CD8-positive, alpha-beta memory T cell (primary cell): Measurements from ENCODE around the gene RAB26. TPM values are rescaled to one million over a fixed set of nuclear protein-coding genes. Genes with fewer than 3 reads are reported as not detected.
"Not testable (repeated sequence)": the region's sequence is repeated elsewhere in the genome, so short reads cannot be mapped to it uniquely, and the experiment has no call there.

Experiments used
- CTCF ChIA-PET: fragments of 350-600 bp; sonication (Branson Sonifier 250); formaldehyde crosslinking; loops from one replicate; lab custom pipeline; 2021; ENCODE audit warnings: antibody characterized with exemption; lab: Charles Lee
- POLR2A ChIA-PET: fragments of 350-600 bp; sonication (Branson Sonifier 250); formaldehyde crosslinking; loops from one replicate; lab custom pipeline; 2021; ENCODE audit warnings: antibody characterized with exemption; lab: Charles Lee
- DNase-seq, 5 donors: peaks; one replicate each; pipeline versions ENCODE4 v3.0.0 to v3.0.0-alpha.2; 2020 to 2022; ENCODE audit warnings: mixed read lengths in 1 of 5
- H3K27ac ChIP-seq: one replicate; pipeline ENCODE4 v1.7.0; 2013; ENCODE audit warnings: low read depth, mild to moderate bottlenecking, low read length, moderate library complexity
- H3K27me3 ChIP-seq: 2 replicates; pipeline ENCODE4 v1.7.0; 2013; ENCODE audit warnings: low read length, mild to moderate bottlenecking; ENCODE audit not compliant: insufficient read depth, poor library complexity, severe bottlenecking
- H3K36me3 ChIP-seq: 2 replicates; pipeline ENCODE4 v1.7.0; 2013; ENCODE audit warnings: mild to moderate bottlenecking, low read length, moderate library complexity; ENCODE audit not compliant: insufficient read depth
- H3K4me1 ChIP-seq: 2 replicates; pipeline ENCODE4 v1.7.0; 2013; ENCODE audit warnings: mild to moderate bottlenecking, low read length, moderate library complexity; ENCODE audit not compliant: insufficient read depth
- H3K4me3 ChIP-seq: 2 replicates; pipeline ENCODE4 v1.7.0; 2013; ENCODE audit warnings: mild to moderate bottlenecking, low read length
- H3K9me3 ChIP-seq: 2 replicates; pipeline ENCODE4 v1.7.0; 2013; ENCODE audit warnings: mild to moderate bottlenecking, low read length
- H3K27ac Mint-ChIP-seq, 8 donors: one replicate each; pipeline ENCODE4 v1.8.0; 2020 to 2021; ENCODE audit warnings: mixed read lengths in 8 of 8, mild to moderate bottlenecking in 6 of 8, inconsistent platforms in 3 of 8, moderate library complexity in 3 of 8
- H3K27me3 Mint-ChIP-seq, 2 donors: one replicate each; pipeline ENCODE4 v1.8.0; 2020 to 2021; ENCODE audit warnings: mixed read lengths in 2 of 2, mild to moderate bottlenecking in 1 of 2, moderate library complexity in 1 of 2
- H3K36me3 Mint-ChIP-seq, 3 donors: one replicate each; pipeline ENCODE4 v1.8.0; 2020 to 2021; ENCODE audit warnings: mixed read lengths in 3 of 3, inconsistent platforms in 1 of 3, mild to moderate bottlenecking in 1 of 3
- H3K4me1 Mint-ChIP-seq, 3 donors: one replicate each; pipeline ENCODE4 v1.8.0; 2020 to 2021; ENCODE audit warnings: mixed read lengths in 3 of 3, inconsistent platforms in 1 of 3, mild to moderate bottlenecking in 1 of 3
- H3K4me3 Mint-ChIP-seq, 7 donors: one replicate each; pipeline ENCODE4 v1.8.0; 2020 to 2021; ENCODE audit warnings: mixed read lengths in 7 of 7, mild to moderate bottlenecking in 6 of 7, moderate library complexity in 4 of 7, inconsistent platforms in 2 of 7
- H3K9me3 Mint-ChIP-seq, 5 donors: one replicate each; pipeline ENCODE4 v1.8.0; 2020 to 2022; ENCODE audit warnings: mixed read lengths in 5 of 5, mild to moderate bottlenecking in 3 of 5, moderate library complexity in 2 of 5, inconsistent platforms in 1 of 5
- polyA plus RNA-seq: library from polyadenylated mRNA; unstranded; fragments of 300-500 nt; fragmentation: Illumina TruSeq; gene quantifications from one replicate; pipeline ENCODE4 v1.2.3, GENCODE V29; 2021
- total RNA-seq, 2 experiments: library from RNA; stranded (reverse); gene quantifications; one replicate each; pipeline ENCODE4 v1.2.3, GENCODE V29; 2021

RAB26 gene
- total and polyA plus RNA-seq, 3 experiments from 2014 or later: 0.20 to 0.75 (median 0.55) TPM

DNA sequence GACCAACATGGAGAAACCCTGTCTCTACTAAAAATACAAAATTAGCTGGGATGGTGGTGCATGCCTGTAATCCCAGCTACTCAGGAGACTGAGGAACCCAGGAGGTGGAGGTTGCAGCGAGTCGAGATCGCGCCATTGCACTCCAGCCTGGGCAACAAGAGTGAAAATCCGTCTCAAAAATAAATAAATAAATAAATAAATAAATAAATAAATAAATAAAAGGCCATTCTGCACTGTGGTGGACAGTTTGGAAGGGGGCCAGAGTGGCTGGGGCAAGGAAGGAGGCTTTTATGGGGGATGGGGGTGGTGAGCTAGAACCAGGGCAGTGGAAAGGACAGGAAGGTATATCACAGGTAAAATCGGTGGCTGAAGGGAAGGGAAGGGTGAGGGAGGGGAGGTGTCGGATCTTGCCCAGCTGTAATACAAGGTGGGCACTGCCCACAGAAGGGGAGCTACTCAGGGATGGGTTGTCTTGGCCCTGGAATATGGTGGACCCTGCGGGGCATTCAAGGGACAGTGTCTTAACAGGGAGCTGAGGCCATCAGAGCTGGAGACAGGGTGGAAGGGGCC, 54.8 kb downstream of the RAB26 start:
- DNase-seq, H3K4me3 ChIP-seq, H3K36me3 ChIP-seq, H3K27ac ChIP-seq, H3K27me3 ChIP-seq, H3K9me3 ChIP-seq, H3K9me3 Mint-ChIP-seq: not testable (repeated sequence)
- peak overlapping the region in 2 of 8 donors; percentile 11 to 58 for H3K27ac Mint-ChIP-seq
- ChIA-PET CTCF (interaction anchor here (3.9 kb wide), 1 partner anchor 9 kb away, joined by 17 read pairs; no protein-coding TSS in a partner anchor), POLR2A (interaction anchor here (1.0 kb wide), 1 partner anchor 8 kb away, joined by 3 read pairs; no protein-coding TSS in a partner anchor)
- peaks cover 10 to 11% of the 10 kb centered on the region in 2 donors for H3K27me3 Mint-ChIP-seq
- H3K4me1 ChIP-seq: peaks cover 17% of the 10 kb centered on the region
- peaks cover 14 to 32% (median 21%) of the 10 kb centered on the region in 3 donors for H3K4me1 Mint-ChIP-seq
- peaks cover 0 to 19% (median 4%) of the 10 kb centered on the region in 3 donors for H3K36me3 Mint-ChIP-seq
- peak overlapping the region in 5 of 7 donors; percentile 51 to 88 (median 71) for H3K4me3 Mint-ChIP-seq

Other genes starting within 250 kb of the RAB26 start
- not detected for gene HS3ST6, start 230.2 kb upstream of the RAB26 start, total RNA-seq
- gene HS3ST6, start 230.2 kb upstream of the RAB26 start, polyA plus RNA-seq: not detected
- 10 to 100 TPM; 20.4 TPM for gene MSRB1, start 205.4 kb upstream of the RAB26 start, total RNA-seq
- 20.2 TPM for gene MSRB1, start 205.4 kb upstream of the RAB26 start, polyA plus RNA-seq
- gene RPL3L, start 193.9 kb upstream of the RAB26 start, total RNA-seq: under 1 TPM; 0.37 to 0.62 TPM
- gene RPL3L, start 193.9 kb upstream of the RAB26 start, polyA plus RNA-seq: not detected
- gene NDUFB10, start 189.1 kb upstream of the RAB26 start, total RNA-seq: 100 to 1,000 TPM; 150 to 152 TPM
- gene NDUFB10, start 189.1 kb upstream of the RAB26 start, polyA plus RNA-seq: 236 TPM
- gene RPS2, start 183.8 kb upstream of the RAB26 start, total RNA-seq: 1,000 to 10,000 TPM; 5,023 to 5,213 TPM
- gene RPS2, start 183.8 kb upstream of the RAB26 start, polyA plus RNA-seq: 5,049 TPM
- not detected for gene RNF151, start 181.8 kb upstream of the RAB26 start, total RNA-seq
- gene RNF151, start 181.8 kb upstream of the RAB26 start, polyA plus RNA-seq: not detected
- 10 to 100 TPM; 74.6 to 78.0 TPM for gene TBL3, start 176.6 kb upstream of the RAB26 start, total RNA-seq
- 62.9 TPM for gene TBL3, start 176.6 kb upstream of the RAB26 start, polyA plus RNA-seq
- under 1 TPM; 0.47 to 0.48 TPM for gene NOXO1, start 167.2 kb upstream of the RAB26 start, total RNA-seq
- gene NOXO1, start 167.2 kb upstream of the RAB26 start, polyA plus RNA-seq: not detected
- gene GFER, start 164.4 kb upstream of the RAB26 start, total RNA-seq: 10 to 100 TPM; 41.7 to 50.1 TPM
- gene GFER, start 164.4 kb upstream of the RAB26 start, polyA plus RNA-seq: 38.4 TPM
- 1 to 10 TPM; 3.4 to 3.6 TPM for gene SYNGR3, start 158.7 kb upstream of the RAB26 start, total RNA-seq
- gene SYNGR3, start 158.7 kb upstream of the RAB26 start, polyA plus RNA-seq: 2.1 TPM
- gene ZNF598, start 138.8 kb upstream of the RAB26 start, total RNA-seq: 10 to 100 TPM; 91.8 to 96.6 TPM
- gene ZNF598, start 138.8 kb upstream of the RAB26 start, polyA plus RNA-seq: 11.3 TPM
- 10 to 100 TPM in 1 of 2 experiments, 1 to 10 TPM in 1; 9.4 to 12.5 TPM for gene NPW, start 128.8 kb upstream of the RAB26 start, total RNA-seq
- not detected for gene NPW, start 128.8 kb upstream of the RAB26 start, polyA plus RNA-seq
- gene NHERF2, start 121.7 kb upstream of the RAB26 start, total RNA-seq: 1 to 10 TPM; 3.0 to 4.1 TPM
- gene NHERF2, start 121.7 kb upstream of the RAB26 start, polyA plus RNA-seq: 0.51 TPM
- 10 to 100 TPM; 28.7 to 29.5 TPM for gene NTHL1, start 100.8 kb upstream of the RAB26 start, total RNA-seq
- gene NTHL1, start 100.8 kb upstream of the RAB26 start, polyA plus RNA-seq: 16.3 TPM
- 10 to 100 TPM; 79.3 to 86.3 TPM for gene TSC2, start 100.6 kb upstream of the RAB26 start, total RNA-seq
- gene TSC2, start 100.6 kb upstream of the RAB26 start, polyA plus RNA-seq: 46.4 TPM
- 10 to 100 TPM; 58.9 to 66.2 TPM for gene PKD1, start 12.7 kb upstream of the RAB26 start, total RNA-seq
- 9.9 TPM for gene PKD1, start 12.7 kb upstream of the RAB26 start, polyA plus RNA-seq
- 100 to 1,000 TPM; 102 to 106 TPM for gene TRAF7, start 7.2 kb downstream of the RAB26 start, total RNA-seq
- gene TRAF7, start 7.2 kb downstream of the RAB26 start, polyA plus RNA-seq: 7.3 TPM
- gene CASKIN1, start 48.0 kb downstream of the RAB26 start, total RNA-seq: under 1 TPM; 0.13 to 0.24 TPM
- not detected for gene CASKIN1, start 48.0 kb downstream of the RAB26 start, polyA plus RNA-seq
- 10 to 100 TPM; 75.4 to 76.8 TPM for gene MLST8, start 56.8 kb downstream of the RAB26 start, total RNA-seq
- gene MLST8, start 56.8 kb downstream of the RAB26 start, polyA plus RNA-seq: 30.8 TPM
- 10 to 100 TPM in 1 of 2 experiments, 1 to 10 TPM in 1; 8.4 to 10.9 TPM for gene BRICD5, start 62.2 kb downstream of the RAB26 start, total RNA-seq
- gene BRICD5, start 62.2 kb downstream of the RAB26 start, polyA plus RNA-seq: 0.14 TPM
- gene PGP, start 66.2 kb downstream of the RAB26 start, total RNA-seq: 10 to 100 TPM; 27.3 to 30.9 TPM
- gene PGP, start 66.2 kb downstream of the RAB26 start, polyA plus RNA-seq: 14.7 TPM
- gene E4F1, start 75.0 kb downstream of the RAB26 start, total RNA-seq: 10 to 100 TPM; 28.9 to 29.8 TPM
- 16.5 TPM for gene E4F1, start 75.0 kb downstream of the RAB26 start, polyA plus RNA-seq
- 1 to 10 TPM; 1.4 to 1.5 TPM for gene DNASE1L2, start 87.8 kb downstream of the RAB26 start, total RNA-seq
- gene DNASE1L2, start 87.8 kb downstream of the RAB26 start, polyA plus RNA-seq: not detected
- 10 to 100 TPM; 30.3 to 33.1 TPM for gene ECI1, start 103.0 kb downstream of the RAB26 start, total RNA-seq
- gene ECI1, start 103.0 kb downstream of the RAB26 start, polyA plus RNA-seq: 45.9 TPM
- 100 to 1,000 TPM; 367 to 382 TPM for gene RNPS1, start 119.5 kb downstream of the RAB26 start, total RNA-seq
- 312 TPM for gene RNPS1, start 119.5 kb downstream of the RAB26 start, polyA plus RNA-seq
- 1 to 10 TPM; 7.0 to 7.9 TPM for gene ABCA3, start 192.1 kb downstream of the RAB26 start, total RNA-seq
- gene ABCA3, start 192.1 kb downstream of the RAB26 start, polyA plus RNA-seq: 4.1 TPM